ENCODE measurements around the gene KSR2.
"Not testable (repeated sequence)": the region's sequence is repeated elsewhere in the genome, so short reads cannot be mapped to it uniquely, and the experiment has no call there.

The KSR2 gene

DNA sequence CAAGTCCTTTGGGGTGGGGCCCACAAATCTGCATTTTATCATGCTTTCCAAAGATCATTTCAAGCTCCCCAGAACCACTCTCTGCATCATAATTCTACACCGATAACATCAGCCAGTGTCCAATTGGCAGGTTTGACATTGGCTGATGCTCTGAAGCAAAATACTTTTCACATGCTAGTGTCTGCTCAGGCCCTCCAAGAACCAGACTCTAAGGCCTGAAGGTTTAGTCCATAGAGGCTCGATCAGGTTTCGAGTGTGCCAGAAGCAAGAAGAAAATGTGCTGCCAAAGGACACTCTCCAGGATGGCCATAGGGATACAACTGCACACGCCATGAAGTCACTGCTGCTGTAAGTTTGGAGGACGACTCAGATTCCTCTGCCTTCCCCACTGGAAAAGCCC, 280.3 kb downstream of the KSR2 start:
- DNase-seq (ENCODE audit: low spot score), result no peak

DNA sequence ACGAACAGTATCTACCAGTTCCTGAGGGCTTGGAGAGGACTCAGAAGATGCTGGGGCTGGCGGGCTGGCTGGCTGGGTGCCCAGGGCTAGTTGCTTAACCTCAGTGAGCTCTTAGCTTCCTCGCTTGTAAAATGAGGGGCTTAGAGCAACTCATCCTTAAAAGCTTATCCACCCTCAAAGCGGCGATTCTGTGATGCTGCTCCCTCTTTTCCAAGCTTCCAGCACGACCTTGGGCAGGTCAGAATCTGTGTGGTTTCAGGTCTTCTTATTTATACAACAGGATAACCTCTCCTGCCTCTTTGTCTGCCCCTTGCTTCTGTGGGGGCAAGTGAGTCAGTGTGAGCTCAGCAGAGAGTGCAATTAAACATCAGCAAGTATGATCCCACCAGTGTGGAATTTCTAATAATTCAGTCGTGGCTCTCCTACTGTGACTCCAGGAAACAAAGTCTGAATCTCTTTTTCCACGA, 281.8 kb downstream of the KSR2 start:
- peak; percentile 69 for DNase-seq (ENCODE audit: low spot score)

DNA sequence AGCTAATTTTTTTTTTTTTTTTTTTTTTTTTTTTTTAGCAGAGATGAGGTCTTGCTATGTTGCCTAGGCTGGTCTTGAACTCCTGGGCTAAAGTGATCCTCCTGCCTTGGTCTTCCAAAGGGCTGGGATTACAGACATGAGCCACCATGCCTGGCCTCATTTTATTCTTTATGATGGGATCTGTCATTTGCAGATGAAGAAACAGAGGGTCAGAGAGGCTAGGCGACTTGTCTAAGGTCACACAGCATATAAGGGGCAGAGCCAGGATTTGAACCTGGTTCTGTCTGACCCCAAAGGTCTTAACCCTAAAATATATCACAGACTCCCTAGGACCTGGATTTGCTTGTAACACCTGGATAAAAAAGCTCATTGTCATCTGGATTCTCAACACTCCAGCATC, 282.6 kb downstream of the KSR2 start:
- DNase-seq (ENCODE audit: low spot score), result no peak

DNA sequence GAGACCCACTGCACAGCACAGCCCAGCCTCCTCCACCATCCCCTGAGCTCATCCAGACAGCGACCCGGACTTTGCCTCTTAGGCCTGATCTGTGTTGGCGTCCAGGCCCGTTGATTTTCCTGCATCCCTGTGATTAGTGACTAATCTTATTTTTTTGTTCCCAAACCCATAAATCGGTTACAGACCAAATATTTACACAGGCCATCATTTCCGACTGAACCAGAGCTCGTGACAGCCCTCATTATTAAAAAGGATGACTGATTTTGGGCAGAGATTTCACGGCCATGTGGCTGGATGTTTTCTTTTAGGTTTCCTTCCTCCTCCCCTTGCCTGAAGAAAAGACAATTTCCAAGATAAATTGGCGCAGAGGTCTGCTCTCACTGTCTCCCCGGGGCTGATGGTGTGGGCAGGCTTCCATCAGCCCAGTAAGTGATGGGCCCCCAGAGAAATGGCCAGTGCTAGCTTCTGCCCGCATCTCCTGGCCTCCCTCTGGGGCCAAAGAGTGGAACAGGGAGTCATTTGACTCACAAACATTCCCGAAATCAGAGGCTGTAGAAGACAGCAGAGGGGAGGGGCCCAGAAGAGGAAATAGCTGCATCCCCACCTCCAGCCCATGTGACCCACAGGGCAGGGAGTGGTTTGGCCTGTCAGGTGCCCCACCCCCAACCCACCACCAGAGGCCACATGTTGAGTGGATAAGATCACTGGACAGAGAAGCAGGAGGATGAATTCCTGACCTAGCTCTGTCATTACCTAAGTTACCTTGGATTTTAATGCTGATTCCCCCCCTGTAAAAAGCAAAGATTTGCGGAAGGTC, 283.5 kb downstream of the KSR2 start:
- peak; percentile 48 for DNase-seq (ENCODE audit: low spot score)

DNA sequence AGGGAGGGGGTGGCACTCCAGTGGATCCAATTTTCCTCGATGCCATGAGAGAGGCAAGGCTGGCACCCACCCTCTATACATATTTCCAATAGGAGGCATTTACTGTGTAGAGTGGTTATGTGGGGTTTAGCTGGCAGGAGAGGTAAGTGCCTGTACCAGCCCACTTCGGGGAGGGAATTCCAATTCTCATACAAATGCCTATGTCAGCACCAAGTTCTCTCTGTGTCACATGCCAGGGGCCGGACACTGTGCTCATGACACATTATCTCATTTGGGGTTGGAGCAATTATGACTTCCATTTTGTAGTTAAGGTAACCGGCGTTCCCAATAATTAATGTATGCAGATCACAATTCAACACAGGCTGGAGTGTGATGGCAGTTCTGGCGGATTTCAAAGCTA, 284.3 kb downstream of the KSR2 start:
- no peak for DNase-seq (ENCODE audit: low spot score)

DNA sequence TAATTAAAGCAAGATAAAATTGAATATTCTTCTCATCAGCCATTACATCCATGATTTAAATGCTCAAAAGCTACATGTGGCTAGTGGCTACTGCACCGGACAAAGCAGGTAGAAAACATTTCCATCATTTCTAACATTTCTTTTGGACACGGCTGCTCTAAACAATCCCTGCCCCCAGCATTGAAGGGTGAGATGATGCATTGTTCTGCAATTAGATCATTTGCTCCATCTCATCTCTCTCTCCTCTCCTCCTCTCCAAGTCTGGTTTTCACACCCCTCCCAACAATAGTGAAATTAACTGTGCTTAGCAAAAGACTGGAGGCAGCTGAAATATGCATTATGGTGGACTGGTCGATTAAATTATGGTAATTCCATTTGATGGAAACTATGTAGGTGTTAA, 288.5 kb downstream of the KSR2 start:
- DNase-seq (ENCODE audit: low spot score), result no peak

DNA sequence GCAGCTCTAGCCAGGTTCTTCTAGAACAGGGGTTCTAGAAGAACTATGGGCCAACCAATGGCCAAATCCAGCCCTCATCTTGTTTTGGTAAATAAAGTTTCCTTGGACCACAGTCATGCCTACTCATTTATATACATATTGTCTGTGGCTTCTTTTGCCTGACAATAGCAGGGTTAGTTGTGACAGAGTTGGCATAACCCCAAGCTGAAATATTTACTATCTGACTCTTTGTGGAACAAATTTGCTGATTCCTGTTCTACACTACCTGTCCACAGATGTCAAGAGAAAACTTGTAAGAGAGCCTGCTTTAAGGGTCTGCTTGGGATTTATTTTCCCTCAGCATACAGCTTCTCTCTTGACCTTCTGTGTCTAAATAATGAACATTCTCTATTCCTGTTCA, 289.0 kb downstream of the KSR2 start:
- no peak for DNase-seq (ENCODE audit: low spot score)

DNA sequence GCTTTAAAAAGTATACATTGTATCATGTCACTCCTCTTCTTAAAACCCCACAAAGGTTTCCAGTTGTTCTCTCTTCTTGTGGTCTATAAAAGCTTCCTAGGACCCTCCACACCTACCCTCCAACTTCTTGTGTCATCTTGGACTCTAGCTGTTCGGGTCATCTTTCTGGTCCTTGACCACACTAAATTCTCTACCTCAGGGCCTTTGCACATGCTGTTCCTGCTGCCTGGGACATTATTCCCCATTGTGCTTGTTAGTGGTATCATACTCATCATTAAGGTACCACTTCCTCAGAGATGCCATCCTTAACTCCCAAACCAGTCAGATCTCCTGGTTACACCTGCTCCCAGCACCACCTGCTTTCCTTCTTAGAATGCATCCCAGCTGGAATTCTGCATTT, 294.0 kb downstream of the KSR2 start:
- DNase-seq (ENCODE audit: low spot score), result no peak

DNA sequence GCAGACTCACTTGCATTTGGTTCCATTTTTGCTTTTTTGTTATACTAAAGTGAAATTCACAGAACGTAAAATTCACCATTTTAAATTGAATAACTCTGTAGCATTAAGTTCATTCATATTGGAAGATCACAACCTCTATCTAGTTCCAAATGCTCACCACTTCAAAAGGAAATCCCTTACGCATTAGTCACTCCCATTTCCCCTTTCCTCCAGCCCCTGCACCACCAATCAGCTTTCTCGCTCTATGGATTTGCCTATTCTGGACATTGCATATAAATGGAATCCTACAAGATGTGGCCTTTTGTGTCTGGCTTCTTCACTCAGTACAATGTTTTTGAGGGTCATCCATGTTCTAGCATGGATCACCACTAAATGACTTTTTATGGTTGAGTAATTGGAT, 294.5 kb downstream of the KSR2 start:
- no peak for DNase-seq (ENCODE audit: low spot score)

DNA sequence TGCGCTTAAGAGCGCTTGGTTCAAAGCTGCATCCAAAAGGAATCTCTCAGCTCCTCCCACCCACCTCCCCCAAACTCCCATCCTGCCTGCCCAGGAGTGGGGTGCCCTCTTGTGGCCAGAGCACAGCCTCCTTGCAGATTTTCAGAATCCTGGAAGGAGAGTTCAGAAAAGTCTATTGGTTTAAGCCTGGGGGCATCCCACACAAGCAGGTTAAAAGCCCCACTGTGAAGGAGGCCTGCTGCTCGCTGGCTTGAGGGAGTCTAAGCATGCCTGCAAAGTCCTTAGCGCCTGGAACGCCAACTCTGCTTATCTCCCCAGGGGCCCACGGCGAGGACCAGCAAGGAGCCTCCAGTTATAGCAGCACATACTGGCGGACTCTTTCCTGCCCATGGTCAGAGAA, 297.1 kb downstream of the KSR2 start:
- peak; percentile 17 for DNase-seq (ENCODE audit: low spot score)

DNA sequence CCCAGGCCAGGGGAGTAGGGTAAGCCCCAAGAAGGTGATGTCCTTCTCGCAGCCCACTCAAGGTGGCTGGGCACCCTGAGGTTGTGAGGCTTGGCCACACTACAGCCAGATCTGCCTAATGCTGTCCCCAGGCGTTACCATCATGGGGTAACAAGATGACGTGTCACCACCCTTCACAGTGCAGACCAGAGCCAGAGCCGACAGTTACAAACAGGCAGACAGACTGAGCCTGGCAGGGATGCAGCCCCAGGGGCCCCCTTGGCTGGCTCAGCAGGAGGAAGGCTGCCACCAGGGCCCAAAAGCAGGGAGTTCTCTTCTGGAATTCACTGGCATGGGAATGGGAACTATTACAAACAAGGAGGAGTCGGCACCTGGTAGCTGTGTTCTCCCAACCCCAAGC, 304.6 kb downstream of the KSR2 start:
- DNase-seq (ENCODE audit: low spot score), result no peak

DNA sequence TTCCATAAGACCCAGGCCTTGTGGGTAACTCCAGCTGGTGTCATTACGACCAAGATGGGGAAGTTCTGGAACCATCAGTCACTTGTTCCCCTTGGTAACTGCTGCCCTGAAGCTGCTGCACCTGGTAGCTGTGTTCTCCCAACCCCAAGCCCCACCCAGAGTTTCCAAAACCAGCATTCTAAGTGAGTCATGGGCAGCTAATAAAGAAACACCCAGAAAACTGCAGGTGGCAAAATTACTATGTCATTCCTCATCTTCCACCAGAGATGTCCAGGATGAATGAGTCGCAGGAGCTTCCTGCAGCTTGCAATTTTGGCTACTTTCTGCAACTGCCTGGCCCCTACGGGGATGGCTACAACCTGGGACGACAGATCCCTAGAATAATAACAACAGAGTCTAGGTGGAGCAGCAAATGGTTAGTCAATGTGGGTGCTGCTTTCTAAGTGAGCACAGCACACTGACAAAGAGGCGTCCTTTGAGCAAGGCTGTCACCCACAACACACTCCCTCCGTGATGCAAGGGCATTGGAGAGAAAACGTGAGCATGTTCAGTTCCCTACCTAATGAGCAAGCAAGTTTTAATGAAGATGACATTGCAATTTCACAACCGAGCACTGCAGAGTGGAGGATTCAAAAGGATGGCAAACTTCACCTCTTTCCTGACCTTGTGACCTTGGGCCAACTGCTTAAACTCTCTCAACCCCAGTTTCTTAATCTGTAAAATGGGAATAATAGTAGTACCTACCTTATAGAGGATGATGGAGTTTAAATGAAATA, 306.0 kb downstream of the KSR2 start:
- DNase-seq (ENCODE audit: low spot score), result no peak

DNA sequence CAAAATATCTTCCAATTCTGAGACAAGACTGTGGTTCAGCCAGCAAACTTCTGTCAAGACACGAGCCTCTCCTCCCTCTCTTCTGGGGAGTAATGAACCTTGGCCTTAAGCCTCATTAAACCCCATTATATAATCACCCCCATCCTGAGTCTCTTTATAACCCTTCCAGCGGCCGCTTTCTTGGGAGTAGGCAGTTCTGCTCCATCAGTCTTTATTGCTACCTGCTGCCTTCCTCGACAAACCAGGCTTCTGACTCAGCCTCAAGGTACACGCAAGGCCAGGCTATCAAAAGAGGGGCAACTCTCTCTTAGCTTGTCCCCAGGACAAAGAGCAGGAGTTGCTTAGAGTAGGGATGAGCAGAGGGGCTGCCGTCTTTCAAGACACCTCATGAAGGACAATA, 306.6 kb downstream of the KSR2 start:
- DNase-seq (ENCODE audit: low spot score), result no peak

DNA sequence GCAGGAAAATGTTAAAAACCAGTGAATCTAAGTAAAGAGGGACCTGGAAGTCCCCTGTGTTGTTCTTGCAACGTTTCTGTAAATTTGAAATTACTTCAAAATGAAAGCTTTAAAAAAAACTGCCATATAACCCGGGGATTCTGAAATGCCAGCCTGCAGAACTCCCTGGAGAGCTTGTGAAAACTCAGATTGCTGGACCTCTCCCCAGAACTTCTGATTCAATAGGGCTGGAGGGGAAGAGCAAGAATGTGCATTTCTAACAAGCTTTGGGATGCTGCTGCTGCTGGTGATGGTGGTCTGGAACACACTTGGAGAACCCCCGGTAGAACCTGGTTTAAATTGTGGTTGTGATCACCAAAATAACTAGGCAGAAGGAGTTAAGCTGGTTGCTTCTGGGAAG, 307.3 kb downstream of the KSR2 start:
- DNase-seq (ENCODE audit: low spot score), result no peak

DNA sequence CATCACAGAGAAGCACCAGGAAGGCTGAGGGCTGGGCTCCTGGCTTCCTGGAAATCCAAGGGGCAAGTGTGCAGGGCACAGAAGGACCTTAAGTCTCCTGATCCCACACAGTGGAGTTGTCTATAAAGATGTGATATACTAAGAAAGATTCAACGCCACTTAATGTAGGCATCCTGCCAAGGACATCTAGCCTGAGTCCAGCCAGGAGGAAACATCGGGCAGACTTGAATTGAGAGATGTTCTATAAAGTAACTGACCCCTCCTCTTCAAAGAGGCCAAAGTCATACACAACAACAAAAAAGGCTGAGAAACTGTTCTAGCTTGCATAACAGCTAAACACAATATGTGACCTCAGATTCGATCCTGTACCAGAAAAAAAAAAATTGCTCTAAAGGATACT, 307.9 kb downstream of the KSR2 start:
- no peak for DNase-seq (ENCODE audit: low spot score)

DNA sequence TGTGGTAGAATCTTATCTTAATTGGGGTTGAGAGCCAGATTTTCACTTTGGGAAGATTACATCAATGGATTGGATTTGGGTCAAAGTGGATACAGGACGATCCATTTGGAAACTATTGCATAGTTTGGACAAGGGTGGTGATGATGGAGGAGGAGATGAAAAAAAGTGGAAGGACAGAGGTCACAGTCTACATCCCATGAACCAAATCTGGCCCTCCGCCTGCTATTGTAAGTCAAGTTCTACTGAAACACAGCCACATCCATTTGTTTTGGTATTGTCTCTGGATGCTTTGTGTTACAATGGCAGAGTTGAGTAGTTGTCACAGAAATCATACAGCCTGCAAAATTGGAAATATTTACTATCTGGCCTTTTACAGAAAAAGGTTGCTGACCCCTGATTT, 310.6 kb downstream of the KSR2 start:
- DNase-seq (ENCODE audit: low spot score), result no peak

DNA sequence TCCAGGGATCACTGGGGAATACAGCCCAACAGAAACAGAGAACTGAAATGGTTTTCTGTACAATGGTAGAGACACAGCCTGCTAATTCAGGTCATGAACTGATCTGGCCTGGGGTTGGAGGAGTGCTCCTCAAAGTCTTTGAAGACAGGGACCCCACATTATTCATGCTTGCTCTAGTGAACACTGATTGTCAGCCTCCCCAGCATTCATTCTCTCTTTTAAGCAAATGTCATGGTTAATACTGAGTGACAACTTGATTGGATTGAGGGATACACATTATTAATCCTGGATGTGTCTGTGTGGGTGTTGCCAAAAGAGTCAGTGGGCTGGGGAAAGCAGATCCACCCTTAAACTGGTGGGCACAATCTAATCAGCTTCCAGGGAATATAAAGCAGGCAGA, 319.0 kb downstream of the KSR2 start:
- DNase-seq (ENCODE audit: low spot score), result no peak

DNA sequence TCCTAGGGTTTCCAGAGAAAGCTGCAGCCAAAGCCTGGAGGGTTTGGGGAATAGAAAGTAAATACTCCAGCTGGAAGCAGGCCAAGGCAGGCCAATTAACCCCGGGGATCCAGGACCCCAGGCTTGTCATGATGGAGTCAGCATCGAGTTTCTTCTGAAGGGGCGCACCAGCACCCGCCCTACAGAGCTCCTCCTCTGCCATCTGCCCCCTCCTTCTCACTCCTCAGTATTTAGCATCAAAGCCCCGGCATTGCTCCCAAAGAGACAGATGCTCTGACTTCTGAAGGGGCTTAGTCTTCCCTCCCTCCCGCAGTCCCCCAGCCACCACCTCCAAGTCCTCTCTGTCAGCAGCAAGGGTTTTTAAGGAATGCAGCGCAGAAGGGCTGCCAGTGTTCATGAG, 322.3 kb downstream of the KSR2 start:
- no peak for DNase-seq (ENCODE audit: low spot score)

DNA sequence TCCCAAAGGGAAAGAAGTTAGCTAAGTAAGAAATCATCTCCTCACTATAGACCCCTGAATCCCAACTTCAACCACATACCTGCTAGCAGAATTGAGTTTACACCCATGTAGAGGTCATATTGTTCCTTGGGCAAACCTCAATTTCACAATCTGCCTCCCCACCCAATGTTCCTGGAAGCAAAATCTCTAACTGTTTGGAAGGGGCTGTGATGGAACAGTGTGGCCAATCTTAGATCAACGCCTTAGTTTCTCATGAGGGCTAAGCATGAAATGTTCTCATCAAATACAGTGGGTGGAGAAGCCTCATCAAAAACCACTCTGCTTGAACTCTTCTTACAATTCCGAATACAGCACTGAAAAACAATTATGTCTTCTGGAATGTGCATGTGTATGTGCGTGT, 323.3 kb downstream of the KSR2 start:
- DNase-seq (ENCODE audit: low spot score), result no peak

DNA sequence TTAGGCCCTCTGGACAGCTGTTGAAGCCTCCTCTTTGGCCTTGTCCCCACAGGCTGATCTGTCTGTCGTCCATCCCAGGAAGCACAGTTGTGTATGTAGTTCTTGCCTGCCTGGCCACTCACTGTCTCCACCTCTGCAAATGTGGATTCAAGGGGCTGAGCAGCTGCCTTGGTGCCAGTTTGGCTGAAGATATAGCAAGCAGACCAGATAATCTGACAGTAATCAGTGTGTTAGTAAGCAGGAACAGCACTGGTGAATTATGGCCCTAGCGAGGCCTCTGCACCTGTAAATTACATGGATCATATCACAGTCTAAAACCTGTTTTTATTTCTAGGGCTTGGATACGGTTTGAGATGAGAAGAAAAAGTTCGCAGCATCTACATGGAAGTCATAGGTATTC, 324.8 kb downstream of the KSR2 start:
- DNase-seq (ENCODE audit: low spot score), result no peak

DNA sequence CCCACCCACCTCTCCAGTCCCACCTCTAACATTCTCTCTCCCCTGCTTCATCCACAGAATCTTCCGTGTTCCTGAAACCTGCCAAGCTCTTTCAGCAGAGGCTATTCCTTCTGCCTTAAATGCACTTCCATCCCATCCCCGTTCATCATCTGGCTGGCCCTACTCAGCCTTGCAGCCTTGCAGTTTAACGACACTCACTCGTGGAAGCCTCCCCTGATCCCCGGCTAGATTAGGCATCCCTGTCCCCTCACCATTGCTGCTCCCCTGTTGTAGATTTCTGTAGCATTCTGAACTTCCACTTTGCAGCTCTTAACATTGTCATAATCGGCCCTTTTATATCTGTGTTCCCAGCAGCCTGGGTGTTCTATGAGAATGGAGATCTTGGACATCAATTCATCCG, 326.9 kb downstream of the KSR2 start:
- DNase-seq (ENCODE audit: low spot score), result no peak

DNA sequence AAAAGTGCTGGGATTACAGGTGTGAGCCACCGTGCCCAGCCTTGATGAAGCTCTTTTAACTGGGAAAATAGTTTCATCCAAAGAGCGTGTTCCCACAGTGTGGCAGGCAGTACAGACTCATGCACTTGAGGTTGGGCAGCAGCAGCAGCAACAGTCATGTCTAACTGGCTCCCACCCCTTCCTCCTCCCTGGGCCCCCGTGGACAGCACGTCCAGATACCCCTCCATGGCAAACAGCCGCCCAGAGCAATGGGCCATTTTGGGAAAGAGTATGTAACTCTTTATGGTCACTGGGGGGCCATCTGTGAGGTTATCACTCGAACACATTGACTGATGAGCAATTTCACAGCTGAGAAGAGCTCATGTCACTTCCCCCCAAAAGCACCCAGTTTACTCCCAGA, 328.3 kb downstream of the KSR2 start:
- no peak for DNase-seq (ENCODE audit: low spot score)

DNA sequence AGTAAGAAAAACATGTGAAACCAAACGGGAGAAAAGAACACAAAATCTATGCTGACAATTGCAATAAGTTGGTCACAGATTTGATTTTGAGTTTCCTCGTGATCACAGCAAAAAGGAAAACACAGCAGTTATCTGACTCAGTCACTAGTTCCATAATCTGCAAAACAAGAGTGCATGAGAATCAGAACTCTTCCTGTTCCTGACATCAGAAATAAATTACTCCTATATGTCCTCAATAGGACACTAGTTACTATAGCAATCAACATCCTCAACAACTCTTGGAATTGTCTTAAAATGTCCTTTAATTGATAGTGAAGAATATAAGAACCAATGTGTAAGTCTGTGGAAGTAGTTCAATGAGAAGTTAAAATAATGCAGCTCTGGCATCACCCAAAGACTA, 339.3 kb downstream of the KSR2 start:
- no peak for DNase-seq (ENCODE audit: low spot score)

DNA sequence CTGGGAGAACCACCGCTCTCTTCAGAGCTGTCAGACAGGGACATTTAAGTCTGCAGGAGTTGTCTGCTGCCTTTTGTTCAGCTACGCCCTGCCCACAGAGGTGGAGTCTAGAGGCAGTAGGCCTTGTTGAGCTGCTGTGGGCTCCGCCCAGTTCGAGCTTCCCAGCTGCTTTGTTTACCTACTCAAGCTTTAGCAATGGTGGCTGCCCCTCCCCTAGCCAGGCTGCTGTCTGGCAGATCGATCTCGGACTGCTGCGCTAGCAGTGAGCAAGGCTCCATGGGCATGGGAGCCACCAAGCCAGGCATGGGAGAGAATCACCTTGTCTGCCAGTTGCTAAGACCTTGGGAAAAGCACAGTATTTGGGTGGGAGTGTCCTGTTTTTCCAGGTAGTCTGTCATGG, 340.1 kb downstream of the KSR2 start:
- DNase-seq (ENCODE audit: low spot score), result not testable (repeated sequence)
